BE2C (cell line): Measurements from ENCODE around the gene CINP.
"Not testable (repeated sequence)": the region's sequence is repeated elsewhere in the genome, so short reads cannot be mapped to it uniquely, and the experiment has no call there.

Source experiments
- DNase-seq: peaks from one replicate; pipeline ENCODE4 v3.0.0-alpha.2; 2020
- H3K27me3 ChIP-seq: fragments of 250-450 bp; sonication (Bioruptor Pico); 2 replicates; pipeline ENCODE4 v1.5.1; 2020; ENCODE audit warnings: mild to moderate bottlenecking
- H3K36me3 ChIP-seq: fragments of 250-450 bp; sonication (Bioruptor Pico); 2 replicates; pipeline ENCODE4 v1.5.1; 2020; ENCODE audit warnings: mild to moderate bottlenecking
- H3K4me1 ChIP-seq: fragments of 250-450 bp; sonication (Bioruptor Pico); 2 replicates; pipeline ENCODE4 v1.5.1; 2020
- H3K4me3 ChIP-seq: 2 replicates; pipeline ENCODE4 v1.5.1; 2011; ENCODE audit warnings: low read depth, low read length
- H3K9me3 ChIP-seq: fragments of 250-450 bp; sonication (Bioruptor Pico); 2 replicates; pipeline ENCODE4 v1.5.1; 2020
- CTCF ChIP-seq: IDR thresholded peaks from 2 replicates; pipeline ENCODE4 v1.5.1; 2012; ENCODE audit warnings: mild to moderate bottlenecking, low read depth, low read length

The CINP gene

GRCh38 chr14:102303664-102304063 is 59.0 kb downstream of the CINP start:
- no peaks in the 10 kb centered on the region for H3K36me3 ChIP-seq
- no peak for DNase-seq
- no peaks in the 10 kb centered on the region for H3K4me1 ChIP-seq
- H3K9me3 ChIP-seq = no peaks in the 10 kb centered on the region
- H3K4me3 ChIP-seq = no peak overlapping the region
- H3K27me3 ChIP-seq = no peaks in the 10 kb centered on the region
- no peak for TF ChIP-seq CTCF

GRCh38 chr14:102298303-102299070 is 64.2 kb downstream of the CINP start:
- not testable (repeated sequence) for DNase-seq, H3K9me3 ChIP-seq, H3K4me3 ChIP-seq, H3K36me3 ChIP-seq, H3K27me3 ChIP-seq, H3K4me1 ChIP-seq
